Activated CD4-positive, CD25-positive, alpha-beta regulatory T cell treated with anti-CD3 and anti-CD28 coated beads, Interleukin-2, amount 50 U/mL, for 72 hours (primary cell): ENCODE data around the gene CYTH2.

Source experiments
- DNase-seq: peaks from one replicate; pipeline ENCODE4 v3.0.0; 2021

Gene CYTH2

DNA sequence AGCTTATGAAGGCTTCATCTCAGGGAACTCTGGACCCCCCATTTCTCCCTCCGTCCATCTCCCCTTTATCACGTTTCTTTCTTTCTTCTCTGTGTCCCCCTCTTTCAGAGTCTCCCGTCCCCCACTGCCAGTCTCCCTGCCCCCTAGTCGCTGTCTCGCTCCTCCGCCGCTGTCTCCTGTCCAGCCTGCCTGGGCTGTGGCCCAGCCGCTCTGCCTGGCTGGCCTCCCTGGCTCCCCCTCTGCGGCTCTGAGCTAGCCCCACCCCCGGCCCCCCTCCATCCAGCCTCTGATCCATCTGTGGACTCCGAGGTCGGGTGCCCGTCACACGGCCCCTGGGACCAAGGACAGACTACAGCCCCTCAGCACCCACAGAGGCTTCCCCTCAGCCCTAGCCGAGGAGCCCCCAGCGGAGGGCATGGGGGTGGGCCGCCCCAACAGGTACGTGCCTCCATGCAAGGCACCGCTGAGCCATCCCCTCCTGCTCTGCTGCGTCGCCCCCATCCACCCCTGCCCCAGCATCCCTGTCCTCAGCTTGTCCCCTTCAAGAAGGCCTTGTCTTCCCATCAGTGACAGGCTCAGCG is 14.9 kb upstream of the CYTH2 start:
- DNase-seq = no peak

DNA sequence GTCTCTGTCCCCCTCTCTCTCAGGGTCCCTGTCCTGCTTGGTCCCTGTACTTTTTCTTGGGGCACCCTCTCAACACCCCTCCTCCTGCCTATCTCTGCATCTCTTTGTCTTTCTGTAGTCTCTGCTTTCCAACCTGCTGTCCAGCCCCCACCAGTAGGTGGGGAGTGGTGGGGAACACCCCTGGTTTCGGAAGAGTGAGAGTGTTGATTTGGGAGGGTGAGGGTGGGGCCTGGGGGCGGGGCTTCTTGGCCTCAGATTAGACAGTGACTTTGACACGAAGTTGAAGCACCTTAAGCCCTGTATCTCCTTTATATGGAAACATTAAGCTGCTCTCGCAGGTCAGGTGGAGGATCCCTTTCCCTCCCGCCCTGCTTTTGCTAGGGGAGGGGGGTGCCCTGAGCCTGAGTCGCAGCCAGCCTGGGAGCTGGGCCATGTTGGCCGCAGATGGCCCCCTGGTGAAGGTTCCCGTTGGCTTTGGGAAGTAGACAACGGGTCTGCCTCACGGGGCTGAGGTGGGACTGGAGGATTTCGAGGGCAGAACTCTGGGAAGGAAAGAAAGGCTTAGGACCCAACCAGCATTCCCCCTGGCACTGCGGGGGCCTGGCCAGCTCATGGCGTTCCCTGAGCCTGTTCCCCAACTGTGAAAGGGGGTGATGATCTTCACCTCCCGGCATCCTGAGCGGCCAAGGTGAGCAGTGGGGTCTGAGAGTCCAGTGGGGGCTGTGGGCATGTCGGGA is 13.8 kb upstream of the CYTH2 start, which contains the start of gene KCNJ14:
Gene KCNJ14 (plus strand): TSS at position 404 of the 737 bp plus-strand sequence. CDS start 6,151 bp downstream, outside the sequence.
- no peak for DNase-seq

DNA sequence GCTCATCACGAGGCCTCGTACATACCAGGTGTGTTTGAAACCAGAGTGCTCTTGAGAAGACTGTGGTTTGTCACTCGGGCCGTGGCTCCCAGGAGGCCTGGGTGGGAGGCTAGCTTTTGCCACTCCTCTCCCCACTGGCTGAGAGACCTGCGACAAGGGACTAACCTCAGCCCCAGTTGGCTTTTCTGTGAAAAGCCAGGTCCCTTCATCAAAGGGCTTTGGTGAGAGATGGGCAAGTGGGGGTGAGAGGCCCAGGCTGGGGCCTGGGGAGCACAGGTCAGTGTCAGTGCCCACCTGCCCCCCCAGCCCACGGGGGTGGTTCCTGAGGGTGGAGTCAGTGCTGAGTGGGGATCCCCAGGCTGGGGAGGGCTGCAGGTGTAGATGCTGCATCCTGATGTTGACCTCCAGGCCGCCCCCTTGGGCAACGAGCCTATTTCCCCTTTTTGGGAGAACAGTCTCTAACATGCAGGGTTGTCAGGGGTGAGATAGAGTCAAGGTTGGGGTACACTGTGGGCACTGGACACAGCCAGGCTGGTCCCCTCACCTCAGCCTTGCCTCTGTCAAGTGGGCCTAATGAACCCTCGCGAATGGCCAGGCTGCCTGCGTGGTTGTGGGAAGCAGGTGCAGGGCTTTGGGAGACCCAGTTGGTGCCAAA is 13.1 kb upstream of the CYTH2 start:
- DNase-seq = no peak

DNA sequence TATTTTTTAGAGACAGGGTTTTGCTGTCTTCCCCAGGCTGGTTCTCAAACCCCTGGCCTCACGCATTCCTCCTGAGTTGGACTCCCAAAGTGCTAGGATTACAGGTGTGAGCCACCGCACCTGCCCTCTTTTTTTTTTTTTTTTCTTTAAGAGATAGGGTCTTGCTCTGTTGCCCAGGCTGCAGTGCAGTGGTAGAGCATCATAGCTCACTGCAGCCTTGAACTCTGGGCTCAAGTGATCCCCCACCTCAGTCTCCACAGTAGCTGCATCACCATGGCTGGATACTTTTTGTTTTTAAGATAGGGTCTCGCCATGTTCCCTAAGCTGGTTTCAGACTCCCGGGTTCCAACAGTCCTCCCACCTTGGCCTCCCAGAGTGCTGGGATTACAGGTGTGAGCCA is 12.3 kb upstream of the CYTH2 start:
- no peak for DNase-seq

DNA sequence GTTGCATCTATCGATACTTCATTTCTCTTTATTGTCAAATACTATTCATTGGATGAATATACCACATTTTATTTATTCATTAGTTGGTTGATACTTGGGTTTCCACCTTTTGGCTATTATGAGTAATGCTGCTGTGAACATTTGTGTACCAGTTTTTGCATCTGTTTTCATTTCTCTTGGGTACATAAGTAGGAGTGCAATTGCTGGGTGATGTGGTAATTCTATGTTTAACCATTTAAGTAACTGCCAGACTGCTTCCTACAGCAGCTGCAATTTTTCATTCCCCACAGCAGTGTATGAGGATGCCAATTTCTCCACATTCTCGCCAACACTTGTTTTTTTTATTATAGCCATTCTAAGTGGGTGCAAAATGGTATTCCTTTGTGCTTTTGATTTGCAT is 11.2 kb upstream of the CYTH2 start:
- DNase-seq = no peak

DNA sequence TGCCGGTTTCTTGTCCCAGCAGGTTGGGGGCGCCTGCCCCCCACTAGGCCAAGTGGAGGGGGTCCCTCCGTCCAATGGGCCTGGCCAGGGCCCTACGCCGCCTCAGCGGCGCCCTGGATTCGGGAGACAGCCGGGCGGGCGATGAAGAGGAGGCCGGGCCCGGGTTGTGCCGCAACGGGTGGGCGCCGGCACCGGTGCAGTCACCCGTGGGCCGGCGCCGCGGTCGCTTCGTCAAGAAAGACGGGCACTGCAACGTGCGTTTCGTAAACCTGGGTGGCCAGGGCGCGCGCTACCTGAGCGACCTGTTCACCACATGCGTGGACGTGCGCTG is 7.6 kb upstream of the CYTH2 start:
- DNase-seq = no peak

DNA sequence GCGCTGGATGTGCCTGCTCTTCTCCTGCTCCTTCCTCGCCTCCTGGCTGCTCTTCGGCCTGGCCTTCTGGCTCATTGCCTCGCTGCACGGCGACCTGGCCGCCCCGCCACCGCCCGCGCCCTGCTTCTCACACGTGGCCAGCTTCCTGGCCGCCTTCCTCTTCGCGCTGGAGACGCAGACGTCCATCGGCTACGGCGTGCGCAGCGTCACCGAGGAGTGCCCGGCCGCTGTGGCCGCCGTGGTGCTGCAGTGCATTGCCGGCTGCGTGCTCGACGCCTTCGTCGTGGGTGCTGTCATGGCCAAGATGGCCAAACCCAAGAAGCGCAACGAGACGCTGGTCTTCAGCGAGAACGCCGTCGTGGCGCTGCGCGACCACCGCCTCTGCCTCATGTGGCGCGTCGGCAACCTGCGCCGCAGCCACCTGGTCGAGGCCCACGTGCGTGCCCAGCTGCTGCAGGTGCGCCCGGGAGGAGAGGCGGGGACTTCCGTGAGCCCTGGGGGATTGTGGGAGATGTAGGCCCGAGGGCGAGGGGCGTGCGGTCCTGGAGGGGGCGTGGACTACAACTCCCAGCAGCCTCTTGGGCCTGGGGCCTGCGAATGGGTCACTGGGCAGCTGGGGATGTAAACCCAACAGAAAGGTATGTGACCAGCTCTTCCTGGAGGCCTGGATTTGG is 7.0 kb upstream of the CYTH2 start:
- DNase-seq = no peak

DNA sequence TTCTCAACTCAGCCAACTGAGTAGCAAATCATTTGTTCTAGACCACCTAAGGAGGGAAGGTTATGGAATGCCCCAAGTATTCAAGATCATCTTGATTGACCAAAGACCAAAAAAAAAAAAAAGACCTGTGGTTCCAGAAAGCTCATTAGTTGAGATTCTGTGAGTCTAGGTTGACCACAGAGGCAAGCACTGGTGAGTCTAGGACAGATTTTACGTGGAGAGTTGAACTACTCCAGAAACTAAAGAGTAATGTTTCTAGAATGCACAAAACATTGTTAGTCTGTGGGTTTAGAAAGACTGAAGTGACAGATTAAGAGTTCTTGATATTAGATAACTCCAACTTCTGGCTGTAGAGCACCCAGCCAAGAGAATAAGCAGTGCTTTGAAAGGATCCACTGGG is 4.0 kb upstream of the CYTH2 start:
- DNase-seq = no peak

DNA sequence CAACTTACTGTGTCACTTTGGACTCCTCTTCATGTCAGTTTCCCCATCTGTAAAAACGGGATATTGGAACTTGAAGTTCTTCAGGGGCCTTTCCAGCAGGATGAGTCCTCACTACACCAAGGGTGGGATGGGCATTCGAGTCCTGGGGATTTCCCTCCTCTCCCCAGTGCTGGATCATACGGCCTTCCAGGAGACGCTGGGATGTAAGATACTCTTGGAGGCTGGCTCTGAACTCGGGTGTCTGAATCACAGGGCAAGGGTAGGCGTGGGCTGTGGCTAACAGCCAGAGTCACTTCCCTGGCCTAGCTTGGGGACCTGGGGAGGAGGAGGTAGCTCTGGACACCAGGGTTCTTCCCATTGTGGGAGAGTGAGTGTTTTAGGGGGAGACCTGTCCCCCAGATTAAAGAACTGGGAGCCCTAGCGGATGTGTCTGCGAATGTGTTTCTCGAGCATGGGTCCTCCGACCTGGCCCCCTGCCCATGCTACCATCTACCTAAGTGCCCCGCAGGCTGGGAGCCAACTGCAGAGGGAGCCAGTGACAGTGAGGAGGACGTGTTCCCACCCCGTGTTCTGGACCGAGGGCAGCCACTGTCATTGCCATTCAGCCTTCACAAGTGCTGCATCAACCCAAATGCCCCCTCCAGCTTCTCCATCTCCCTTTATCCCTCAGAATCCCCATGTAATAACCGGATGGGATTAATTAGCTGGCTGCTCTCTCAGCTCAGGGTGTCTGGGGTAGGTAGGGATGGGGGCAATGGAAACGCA is 2.4 kb upstream of the CYTH2 start:
- DNase-seq = no peak

DNA sequence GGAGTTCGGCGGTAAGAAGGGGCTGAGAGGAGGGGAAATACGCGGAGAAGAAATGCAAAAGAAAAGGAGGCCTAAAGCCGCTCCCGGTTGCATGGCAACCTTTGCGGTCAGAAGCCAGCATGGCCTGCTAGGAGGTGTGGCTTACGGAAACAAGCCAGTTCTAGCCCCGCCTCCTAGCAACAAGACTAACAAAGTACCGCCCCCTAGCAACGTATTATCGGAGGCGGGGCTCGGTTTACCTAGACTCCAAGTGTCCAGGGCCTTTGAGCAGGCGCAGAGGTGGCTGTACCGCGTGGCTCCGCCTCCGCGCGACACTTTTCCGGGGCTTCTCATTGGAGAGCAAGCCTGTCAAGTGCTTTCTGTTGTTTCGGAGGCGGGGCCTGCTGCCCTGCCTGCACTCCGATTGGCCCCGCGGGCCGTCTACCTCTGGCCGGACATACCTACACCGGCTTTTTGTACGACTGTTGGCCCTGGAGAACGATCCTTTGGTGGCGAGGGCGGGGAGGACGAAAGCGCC is 339 bp upstream of the CYTH2 start:
- DNase-seq = peak; percentile 98

DNA sequence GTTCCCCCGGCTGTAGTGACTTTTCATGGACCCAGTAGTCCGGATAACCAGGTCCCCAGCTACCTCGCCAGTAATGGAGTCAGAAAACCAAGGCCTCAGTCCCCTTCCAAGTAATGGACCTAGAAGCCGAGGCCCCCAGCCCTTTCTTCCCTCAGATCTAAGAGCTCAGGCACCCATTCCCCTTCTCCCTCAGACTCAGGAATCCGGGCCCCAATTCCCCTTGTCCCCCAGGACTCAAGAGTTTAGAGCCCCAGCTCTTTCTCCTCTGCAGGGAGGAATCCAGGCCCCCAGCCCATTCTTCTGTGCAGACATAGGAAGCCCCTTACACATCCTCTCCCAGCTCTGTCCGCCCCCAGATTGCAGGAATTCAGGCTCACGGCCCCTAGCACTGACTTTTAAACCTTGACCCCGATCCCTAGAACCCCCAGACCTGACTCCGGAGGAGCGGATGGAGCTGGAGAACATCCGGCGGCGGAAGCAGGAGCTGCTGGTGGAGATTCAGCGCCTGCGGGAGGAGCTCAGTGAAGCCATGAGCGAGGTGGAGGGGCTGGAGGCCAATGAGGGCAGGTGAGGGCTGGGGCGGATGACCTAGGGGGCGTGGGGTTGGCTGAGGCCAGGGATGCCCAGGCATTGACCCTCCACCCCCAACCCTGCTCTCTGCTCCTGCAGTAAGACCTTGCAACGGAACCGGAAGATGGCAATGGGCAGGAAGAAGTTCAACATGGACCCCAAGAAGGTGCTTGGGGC is 938 bp downstream of the CYTH2 start:
- no peak for DNase-seq

DNA sequence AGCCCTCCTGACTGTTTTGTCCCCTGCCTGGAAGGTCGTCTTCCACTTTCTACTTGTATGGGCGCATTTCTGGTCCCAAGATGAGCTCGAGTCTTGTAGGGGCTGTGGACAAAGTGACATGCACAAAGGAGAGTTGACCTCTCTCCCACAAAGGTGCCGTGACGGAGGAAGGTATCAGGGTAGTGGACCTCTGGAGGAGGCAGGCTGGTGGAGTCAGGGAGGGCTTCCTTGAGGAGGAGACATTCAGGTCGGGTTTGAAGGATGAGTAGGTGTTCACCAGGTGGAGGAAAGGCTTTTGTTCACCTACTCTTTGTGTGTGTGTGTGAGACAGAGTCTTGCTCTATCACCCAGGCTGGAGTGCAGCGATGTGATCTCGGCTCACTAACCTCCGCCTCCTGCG is 1.7 kb downstream of the CYTH2 start:
- no peak for DNase-seq

DNA sequence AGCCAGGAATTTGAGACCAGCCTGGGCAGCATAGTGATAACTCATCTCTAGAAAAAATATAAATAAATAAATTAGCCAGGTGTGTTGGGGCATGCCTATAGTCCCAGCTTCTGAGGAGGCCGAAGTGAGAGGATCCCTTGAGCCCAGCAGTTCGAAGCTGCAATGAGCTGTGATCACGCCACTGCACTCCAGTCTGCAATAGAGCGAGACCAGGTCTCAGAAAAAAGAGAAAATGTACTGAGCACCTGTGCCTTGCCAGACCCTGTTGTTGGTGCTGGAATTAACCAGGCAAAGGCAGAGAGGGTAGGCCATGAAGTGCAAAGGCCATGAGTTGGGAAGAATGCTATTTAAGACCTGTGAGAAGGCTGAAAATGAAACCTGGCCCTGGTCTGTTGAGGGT is 2.7 kb downstream of the CYTH2 start:
- DNase-seq = no peak

DNA sequence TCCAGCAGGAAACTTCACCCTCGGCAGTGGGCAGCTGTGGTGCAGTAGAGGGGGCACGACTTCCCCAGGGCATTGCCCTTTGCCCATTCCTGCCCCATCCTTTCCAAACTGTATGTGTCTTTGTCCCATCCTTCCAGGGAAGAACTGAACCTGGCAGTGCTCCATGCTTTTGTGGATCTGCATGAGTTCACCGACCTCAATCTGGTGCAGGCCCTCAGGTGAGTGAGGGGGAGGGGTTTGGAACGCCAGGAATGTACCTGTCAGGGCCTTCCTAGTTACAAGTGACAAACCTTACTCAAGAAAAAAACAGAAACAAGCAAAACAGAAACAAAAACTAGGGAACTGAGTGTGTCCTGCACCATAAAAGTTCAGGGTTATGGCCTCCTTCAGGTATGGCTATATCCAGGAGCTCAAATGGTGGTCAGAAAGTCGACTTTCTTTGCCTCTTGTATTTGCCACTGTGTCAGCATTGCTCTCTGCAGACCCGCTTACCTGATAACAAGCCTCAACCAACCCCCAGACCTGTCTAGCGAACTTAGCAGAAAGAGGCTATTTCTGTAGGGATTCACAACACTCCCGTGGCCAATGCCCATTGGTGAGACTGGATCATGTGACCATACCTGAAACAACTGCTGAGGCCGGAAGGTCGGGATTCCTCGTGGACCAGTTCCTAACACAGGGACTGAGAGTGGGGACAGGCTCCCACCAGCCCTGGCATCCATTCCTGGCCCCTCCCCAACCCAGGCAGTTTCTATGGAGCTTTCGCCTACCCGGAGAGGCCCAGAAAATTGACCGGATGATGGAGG is 4.2 kb downstream of the CYTH2 start:
- no peak for DNase-seq

DNA sequence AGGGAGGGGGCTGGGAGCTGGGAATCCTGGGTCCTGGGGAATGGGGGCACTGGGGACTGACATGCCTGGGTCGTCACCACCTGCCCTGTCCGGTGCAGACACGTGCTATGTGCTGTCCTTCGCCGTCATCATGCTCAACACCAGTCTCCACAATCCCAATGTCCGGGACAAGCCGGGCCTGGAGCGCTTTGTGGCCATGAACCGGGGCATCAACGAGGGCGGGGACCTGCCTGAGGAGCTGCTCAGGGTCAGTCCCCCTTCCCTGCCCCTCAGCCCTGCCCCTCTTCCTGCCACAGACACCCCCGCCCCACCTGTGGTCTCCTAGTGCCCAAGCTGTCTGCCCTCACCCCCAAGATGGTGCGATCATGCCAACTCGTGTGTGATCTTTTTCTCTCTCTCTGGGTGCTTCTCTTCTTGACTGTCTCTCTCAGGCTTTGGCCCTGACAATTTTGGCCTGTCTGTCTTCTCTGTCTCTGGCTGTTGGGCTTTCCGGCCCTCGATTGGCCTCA is 5.0 kb downstream of the CYTH2 start:
- DNase-seq = no peak

DNA sequence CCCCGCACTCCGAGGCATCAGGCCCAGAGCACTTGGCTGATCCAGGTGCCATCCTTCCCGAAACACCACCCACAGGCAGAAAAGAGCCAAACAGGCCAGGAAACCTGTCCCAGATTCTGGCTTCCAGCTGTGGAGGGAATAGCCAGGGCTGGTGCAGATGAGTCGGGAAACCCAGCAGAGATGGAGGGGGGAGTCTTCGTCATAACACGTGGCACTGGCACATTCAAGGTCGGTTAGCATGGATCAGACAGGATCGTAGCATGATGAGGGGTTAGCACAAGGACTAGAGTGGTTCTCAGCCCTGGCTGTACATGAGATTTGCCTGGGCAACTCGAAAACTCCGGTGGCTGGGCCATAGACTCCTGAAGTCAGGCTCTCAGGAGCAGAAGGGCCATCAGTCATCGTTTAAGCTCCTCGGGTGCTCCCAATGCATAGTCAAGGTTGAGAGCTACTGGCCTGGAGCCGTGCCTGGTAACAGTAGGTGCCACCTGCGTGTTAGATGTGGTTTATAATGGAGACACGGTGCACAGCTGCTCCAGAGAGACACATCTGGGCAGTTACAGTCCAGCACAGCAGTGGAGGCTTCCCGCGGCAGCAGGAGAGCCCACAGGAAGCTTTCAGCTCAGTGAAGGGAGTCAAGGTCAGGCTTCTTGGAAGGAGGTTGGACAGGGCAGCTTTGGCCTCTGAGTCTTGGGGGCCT is 6.3 kb downstream of the CYTH2 start:
- DNase-seq = no peak

DNA sequence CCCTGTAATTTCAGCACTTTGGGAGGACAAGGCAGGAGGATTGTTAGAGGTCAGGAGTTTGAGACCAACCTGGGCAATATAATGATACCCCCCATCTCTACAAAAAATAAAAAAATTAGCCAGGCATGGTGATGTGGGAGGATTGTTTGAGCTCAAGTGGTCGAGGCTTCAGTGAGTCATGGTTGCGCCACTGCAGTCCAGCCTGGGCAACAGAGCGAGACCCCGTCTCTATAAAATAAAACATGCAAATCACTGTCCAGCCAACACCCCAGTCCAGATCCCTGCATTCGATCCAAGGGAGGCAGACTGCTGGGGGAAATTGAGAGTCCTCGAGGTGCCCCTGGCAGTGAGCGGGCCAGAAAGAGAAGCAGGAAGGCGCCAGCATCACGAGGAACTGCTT is 7.0 kb downstream of the CYTH2 start:
- DNase-seq = no peak

DNA sequence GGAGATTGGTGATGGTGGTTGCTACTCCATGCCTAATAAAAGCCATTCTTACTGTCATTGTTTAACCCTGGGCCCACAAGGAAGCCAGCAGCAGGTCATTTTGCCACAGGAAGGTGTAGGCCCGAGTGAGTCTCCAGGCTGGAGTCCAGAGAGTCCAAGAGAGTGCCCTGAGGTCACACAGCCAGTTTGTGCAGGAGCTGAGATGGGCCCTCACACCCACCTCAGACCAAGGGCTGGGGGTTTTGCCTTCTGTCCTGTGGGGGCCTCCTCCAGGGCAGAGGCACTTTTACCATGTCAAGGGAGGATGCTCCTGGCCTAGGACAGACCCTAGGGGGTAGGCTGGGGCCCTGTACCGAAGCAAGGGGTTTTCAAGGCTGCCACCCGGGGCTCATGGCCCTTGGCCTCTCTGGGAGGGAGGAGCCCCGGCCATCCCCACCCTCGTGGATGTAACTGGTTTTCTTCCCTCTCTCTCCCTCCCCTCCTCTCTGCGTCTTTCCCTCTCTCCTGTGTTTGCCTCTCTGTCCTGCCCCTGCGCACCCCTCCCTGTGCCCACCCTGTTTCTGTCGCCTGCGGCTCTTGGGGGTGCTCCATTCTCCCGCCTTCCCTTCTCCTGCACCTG is 8.0 kb downstream of the CYTH2 start:
- DNase-seq = no peak

DNA sequence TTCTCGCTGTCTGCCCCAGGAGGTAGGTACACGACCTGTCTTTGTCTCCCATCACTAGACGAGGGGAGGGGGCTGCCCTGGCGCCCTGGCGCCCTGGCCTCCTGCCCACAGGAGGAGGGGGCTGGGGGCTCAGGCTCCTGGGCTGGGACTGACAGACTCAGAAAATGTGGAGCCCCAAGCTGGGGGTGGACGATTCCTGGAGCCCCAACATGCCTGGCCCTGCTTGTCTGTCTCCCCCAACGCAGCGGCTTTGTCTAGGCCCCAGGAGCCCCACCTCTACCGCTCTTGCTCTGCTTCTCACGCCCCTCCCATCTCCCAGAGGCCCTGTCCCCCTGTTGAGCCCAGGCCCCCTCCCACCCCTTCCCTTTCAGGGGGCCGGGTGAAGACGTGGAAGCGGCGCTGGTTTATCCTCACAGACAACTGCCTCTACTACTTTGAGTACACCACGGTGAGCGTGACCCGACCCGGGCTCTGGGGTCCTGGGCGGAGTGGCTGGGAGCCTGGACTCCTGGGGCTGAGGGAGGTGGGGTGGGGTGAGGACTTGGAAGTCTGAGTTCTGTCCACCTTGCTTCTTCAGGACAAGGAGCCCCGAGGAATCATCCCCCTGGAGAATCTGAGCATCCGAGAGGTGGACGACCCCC is 8.6 kb downstream of the CYTH2 start:
- DNase-seq = no peak
